WTC11 (cell line): ENCODE measurements around the gene MBNL1. TPM values are rescaled to one million over a fixed set of nuclear protein-coding genes. Genes with fewer than 3 reads are reported as not detected.

Source experiments
- ATAC-seq: fragments of 200-7000 bp; cut with Tn5 transposase; 2 replicates; pipeline ENCODE4 v1.10.0; 2021; ENCODE audit warnings: mild to moderate bottlenecking, moderate library complexity
- CTCF ChIA-PET: fragments of 300-600 bp; sonication (Branson Sonifier 250); formaldehyde crosslinking; loops from one replicate; lab custom pipeline; 2021; ENCODE audit warnings: antibody characterized with exemption; lab: Charles Lee
- POLR2A ChIA-PET: fragments of 350-600 bp; sonication (Branson Sonifier 250); formaldehyde crosslinking; loops from one replicate; lab custom pipeline; 2021; ENCODE audit warnings: antibody characterized with exemption; lab: Charles Lee
- DNase-seq: peaks from one replicate; pipeline ENCODE4 v3.0.0; 2021; ENCODE audit warnings: low spot score
- H3K27ac Mint-ChIP-seq: 2 replicates; pipeline ENCODE4 v1.8.0; 2021; ENCODE audit warnings: mixed read lengths
- H3K27me3 Mint-ChIP-seq: 2 replicates; pipeline ENCODE4 v1.8.0; 2021; ENCODE audit warnings: low read depth, mild to moderate bottlenecking, moderate library complexity, mixed read lengths
- H3K36me3 Mint-ChIP-seq: 2 replicates; pipeline ENCODE4 v1.8.0; 2021; ENCODE audit warnings: mixed read lengths
- H3K4me1 Mint-ChIP-seq: 2 replicates; pipeline ENCODE4 v1.8.0; 2022; ENCODE audit warnings: mixed read lengths
- H3K4me3 Mint-ChIP-seq: 2 replicates; pipeline ENCODE4 v1.8.0; 2021; ENCODE audit warnings: mild to moderate bottlenecking, moderate library complexity, mixed read lengths
- H3K9me3 Mint-ChIP-seq: 2 replicates; pipeline ENCODE4 v1.8.0; 2021; ENCODE audit warnings: mixed read lengths
- ATF1 ChIP-seq: sonication (generic); formaldehyde crosslinking; IDR thresholded peaks from 2 replicates; pipeline ENCODE4 v1.8.1; 2023; ENCODE audit warnings: mild to moderate bottlenecking, moderate library complexity, missing genetic modification reagents
- CREB1 ChIP-seq: sonication (generic); formaldehyde crosslinking; IDR thresholded peaks from 2 replicates; pipeline ENCODE4 v1.8.0; 2023; ENCODE audit warnings: mild to moderate bottlenecking, missing genetic modification reagents
- FOXJ3 ChIP-seq: sonication (generic); formaldehyde crosslinking; IDR thresholded peaks from 2 replicates; pipeline ENCODE4 v1.9.0; 2021; ENCODE audit warnings: missing genetic modification reagents, mild to moderate bottlenecking, borderline replicate concordance
- FOXP4 ChIP-seq: sonication (generic); formaldehyde crosslinking; IDR thresholded peaks from 2 replicates; pipeline ENCODE4 v1.8.0; 2022; ENCODE audit warnings: mild to moderate bottlenecking, missing genetic modification reagents
- HMGA2 ChIP-seq: fragments of 250-450 bp; sonication (Bioruptor Pico); IDR thresholded peaks from 2 replicates; pipeline ENCODE4 v1.4.0; 2021; ENCODE audit warnings: mild to moderate bottlenecking, moderate library complexity
- IRF1 ChIP-seq: sonication (generic); formaldehyde crosslinking; IDR thresholded peaks from 2 replicates; pipeline ENCODE4 v1.8.0; 2023; ENCODE audit warnings: missing genetic modification reagents
- MXD4 ChIP-seq: fragments of 250-450 bp; sonication (Bioruptor Pico); IDR thresholded peaks from 2 replicates; pipeline ENCODE4 v1.8.0; 2021; ENCODE audit warnings: mild to moderate bottlenecking, moderate library complexity, borderline replicate concordance
- STAT6 ChIP-seq: sonication (generic); formaldehyde crosslinking; conservative IDR thresholded peaks from 2 replicates; pipeline ENCODE4 v1.8.1; 2023; ENCODE audit warnings: mild to moderate bottlenecking, low read depth, missing genetic modification reagents, moderate library complexity
- USF1 ChIP-seq: sonication (generic); formaldehyde crosslinking; IDR thresholded peaks from 2 replicates; pipeline ENCODE4 v1.8.0; 2022; ENCODE audit warnings: mild to moderate bottlenecking, missing genetic modification reagents
- ZMAT4 ChIP-seq: fragments of 250-450 bp; sonication (Bioruptor Pico); IDR thresholded peaks from 2 replicates; pipeline ENCODE4 v1.9.0; 2021; ENCODE audit warnings: mild to moderate bottlenecking
- ZNF416 ChIP-seq: fragments of 250-450 bp; sonication (Bioruptor Pico); IDR thresholded peaks from 2 replicates; pipeline ENCODE4 v1.9.0; 2021; ENCODE audit warnings: mild to moderate bottlenecking, inconsistent platforms
- ZNF532 ChIP-seq: fragments of 250-450 bp; sonication (Bioruptor Pico); IDR thresholded peaks from 2 replicates; pipeline ENCODE4 v1.9.0; 2021; ENCODE audit warnings: mild to moderate bottlenecking, borderline replicate concordance
- ZNF671 ChIP-seq: fragments of 250-450 bp; sonication (Bioruptor Pico); IDR thresholded peaks from 2 replicates; pipeline ENCODE4 v1.8.0; 2021; ENCODE audit warnings: mild to moderate bottlenecking
- total RNA-seq: library from RNA; stranded (reverse); gene quantifications from 3 replicates; pipeline ENCODE4 v1.2.3, GENCODE V29; 2021

Gene MBNL1
- total RNA-seq, 1 experiment from 2014 or later, result 20.4 TPM

- no peaks in the 10 kb centered on the region for H3K27me3 Mint-ChIP-seq
- ATAC-seq (no peak), DNase-seq (no peak)
- 0 out of 2 replicates have a peak, but pooled peaks cover 3% of the 10 kb centered on the region for H3K4me1 Mint-ChIP-seq
- ChIA-PET CTCF (no interaction called here), POLR2A (interaction anchor here (0.7 kb wide), 1 partner anchor 121 kb away, joined by 3 read pairs; no protein-coding TSS in a partner anchor)
- no peak overlapping the region for H3K4me3 Mint-ChIP-seq
- TF ChIP-seq ZNF416 (CRISPR knock-in tag), result no peak
- TF ChIP-seq IRF1 (CRISPR knock-in tag), result no peak
- no peak for TF ChIP-seq ZNF532 (CRISPR knock-in tag)
- TF ChIP-seq HMGA2 (CRISPR knock-in tag), result no peak
- no peak for TF ChIP-seq CREB1 (CRISPR knock-in tag)
- TF ChIP-seq USF1 (CRISPR knock-in tag), result no peak
- H3K36me3 Mint-ChIP-seq, result no peaks in the 10 kb centered on the region
- no peak overlapping the region for H3K27ac Mint-ChIP-seq
- peaks cover 9% of the 10 kb centered on the region; the same call in 1 of the 2 replicates for H3K9me3 Mint-ChIP-seq
Observed at GRCh38 chr3:152236716-152237115, 32.0 kb upstream of the MBNL1 start.

GRCh38 chr3:152241142-152242017, 27.3 kb upstream of the MBNL1 start:
- ChIA-PET POLR2A (no interaction called here), CTCF (no interaction called here)
- H3K27ac Mint-ChIP-seq, result no peak overlapping the region
- ATAC-seq (no peak), DNase-seq (no peak)
- no peak for TF ChIP-seq FOXJ3 (CRISPR knock-in tag)
- TF ChIP-seq FOXP4 (CRISPR knock-in tag), result no peak
- no peak for TF ChIP-seq USF1 (CRISPR knock-in tag)
- no peak for TF ChIP-seq ZNF671 (CRISPR knock-in tag)
- TF ChIP-seq ZNF416 (CRISPR knock-in tag), result no peak
- no peak for TF ChIP-seq MXD4 (CRISPR knock-in tag)
- H3K4me3 Mint-ChIP-seq, result no peak overlapping the region
- peaks cover 9% of the 10 kb centered on the region for H3K4me1 Mint-ChIP-seq
- H3K27me3 Mint-ChIP-seq, result no peaks in the 10 kb centered on the region
- no peaks in the 10 kb centered on the region for H3K36me3 Mint-ChIP-seq
- H3K9me3 Mint-ChIP-seq, result peaks cover 9% of the 10 kb centered on the region; the same call in 1 of the 2 replicates

- no peaks in the 10 kb centered on the region for H3K9me3 Mint-ChIP-seq
- H3K4me3 Mint-ChIP-seq, result no peak overlapping the region
- ATAC-seq (no peak), DNase-seq (no peak)
- no peak for TF ChIP-seq STAT6
- no peak for TF ChIP-seq ATF1 (CRISPR knock-in tag)
- TF ChIP-seq ZMAT4 (CRISPR knock-in tag), result no peak
- peaks cover 9% of the 10 kb centered on the region for H3K4me1 Mint-ChIP-seq
- H3K36me3 Mint-ChIP-seq, result no peaks in the 10 kb centered on the region
- H3K27me3 Mint-ChIP-seq, result no peaks in the 10 kb centered on the region
- ChIA-PET CTCF (no interaction called here), POLR2A (no interaction called here)
- no peak overlapping the region for H3K27ac Mint-ChIP-seq
Observed at GRCh38 chr3:152243301-152243711, 25.4 kb upstream of the MBNL1 start.
